ENCODE results near the gene ZNF385A.
"Not testable (repeated sequence)": the region's sequence is repeated elsewhere in the genome, so short reads cannot be mapped to it uniquely, and the experiment has no call there.

Gene ZNF385A

DNA sequence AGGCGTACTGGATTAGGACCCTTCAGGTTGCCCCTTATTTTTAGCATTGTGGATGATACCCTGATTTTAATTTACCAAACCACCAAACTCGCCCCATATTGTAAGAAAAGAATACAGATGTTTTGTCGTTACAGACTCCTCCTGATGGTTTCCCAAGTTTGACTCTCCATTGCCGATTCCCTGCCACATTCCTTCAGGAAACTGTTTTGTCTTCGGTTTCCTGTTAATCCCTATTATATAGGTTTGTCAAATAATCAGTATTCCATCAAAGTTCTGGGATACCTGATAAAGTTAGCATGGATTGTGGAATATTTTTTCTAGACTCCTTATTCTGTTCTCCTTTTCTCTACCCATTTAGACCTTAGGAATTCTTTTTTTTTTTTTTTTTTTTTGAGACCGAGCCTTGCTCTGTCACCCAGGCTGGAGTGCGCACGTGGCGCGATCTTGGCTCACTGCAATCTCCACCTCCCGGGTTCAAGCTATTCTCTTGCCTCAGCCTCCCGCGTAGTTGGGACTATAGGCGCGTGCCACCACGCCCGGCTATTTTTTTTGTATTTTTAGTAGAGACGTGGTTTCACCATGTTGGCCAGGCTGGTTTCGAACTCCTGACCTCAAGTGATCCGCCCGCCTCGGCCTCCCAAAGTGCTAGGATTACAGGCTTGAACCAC, 59.0 kb downstream of the ZNF385A start:
- DNase-seq (ENCODE audit: low read depth in 2 of 2): not testable (repeated sequence)

DNA sequence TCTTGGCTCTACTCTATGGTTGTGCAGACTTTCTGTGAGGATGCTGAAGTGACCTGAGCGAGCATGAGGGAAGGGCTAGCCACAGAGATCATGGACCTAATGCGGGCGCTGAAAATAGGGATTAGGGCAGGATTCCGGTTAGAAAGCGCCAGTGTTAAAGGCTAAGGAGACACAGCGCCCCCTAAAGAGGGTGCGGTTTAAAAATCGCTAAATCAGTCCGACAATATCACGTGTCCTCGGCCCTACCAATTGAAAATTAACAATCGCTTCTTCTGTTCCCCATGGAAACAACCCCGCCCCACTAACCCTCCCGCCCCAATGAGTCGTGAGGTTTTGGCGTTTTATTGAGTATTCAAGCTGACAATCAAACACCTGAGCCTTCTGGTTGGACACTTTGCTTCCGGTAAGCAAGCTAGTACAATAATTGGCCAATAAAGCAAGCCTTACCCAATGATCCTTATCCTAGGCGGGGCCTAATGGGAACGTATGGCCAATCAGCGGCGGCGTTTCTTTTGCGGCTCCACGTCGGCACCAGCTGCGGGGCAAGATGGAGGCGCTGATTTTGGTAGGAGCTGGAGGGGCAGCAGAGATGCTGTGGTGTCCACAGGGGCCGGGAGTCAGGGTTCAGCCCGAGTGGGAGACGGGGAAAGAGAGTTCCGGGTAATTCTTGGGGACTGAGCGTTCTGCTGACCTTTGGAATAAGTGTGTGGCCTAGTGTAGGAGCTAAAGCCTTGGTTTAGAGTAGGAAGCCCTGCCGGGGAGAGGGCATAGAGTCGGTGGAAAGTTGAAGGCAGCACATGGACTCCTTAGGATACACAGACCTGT, 59.7 kb downstream of the ZNF385A start, which contains the start of gene COPZ1:
COPZ1 (plus strand) TSS at position 515 of the 825 bp plus-strand sequence; CDS start at position 548, 33 bp downstream.
- DNase-seq (ENCODE audit: low read depth in 2 of 2): peak; percentile 81 to 85

DNA sequence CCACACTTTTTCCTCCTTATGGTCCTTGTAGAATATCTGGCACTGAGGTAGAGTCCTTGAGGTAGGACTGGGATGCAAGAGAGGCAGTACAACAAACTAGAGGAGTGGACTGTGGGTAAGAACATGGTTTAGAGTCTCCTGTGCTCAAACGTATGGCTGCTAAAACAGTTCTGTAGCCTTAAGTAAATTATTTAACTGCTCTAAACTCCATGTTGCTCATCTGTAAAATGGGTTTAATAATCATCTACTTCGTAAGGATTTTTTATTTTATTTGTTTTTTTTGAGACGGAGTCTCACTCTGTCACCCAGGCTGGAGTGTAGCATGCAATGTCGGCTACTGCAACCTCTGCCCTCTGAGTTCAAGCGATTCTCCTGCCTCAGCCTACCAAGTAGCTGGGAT, 63.2 kb downstream of the ZNF385A start:
- no peak for DNase-seq (ENCODE audit: low read depth in 2 of 2)
